ENCODE results near the gene TGFBR3L. TPM values are rescaled to one million over a fixed set of nuclear protein-coding genes. Genes with fewer than 3 reads are reported as not detected.

The TGFBR3L gene
- total and polyA plus RNA-seq, 2 of the 8 experiments (the other 6 are each of a cell fraction or from before 2014, with no cell fraction given), result 3.1 to 3.7 TPM

- no peak for TF ChIP-seq CHD7 (IDR thresholded peaks at IDR 0.05; ENCODE audit: insufficient replicate concordance, low read length)
- no peak for TF ChIP-seq ATF2 (IDR thresholded peaks at IDR 0.05; ENCODE audit: low read length)
- TF ChIP-seq ATF3 (IDR thresholded peaks at IDR 0.05; ENCODE audit: insufficient read depth, low read depth, low read length), result no peak
These were observed 48.9 kb downstream of the TGFBR3L start (continued) for GRCh38 chr19:7963566-7963965.

Data from H1 (cell line).